ENCODE measurements around the gene FARSA. TPM values are rescaled to one million over a fixed set of nuclear protein-coding genes. Genes with fewer than 3 reads are reported as not detected.

FARSA gene
- total and polyA plus RNA-seq, 10 of the 15 experiments (the other 5 are each of a cell fraction or from before 2014, with no cell fraction given), result 20.3 to 212 (median 76.4) TPM

- TF ChIP-seq CUX1 (IDR thresholded peaks at IDR 0.05; ENCODE audit: insufficient replicate concordance, low read depth, low read length) (no peak), CBFB (IDR thresholded peaks at IDR 0.05; ENCODE audit: low read depth) (peak; percentile 65; the same call in 1 of the 2 replicates), EED (IDR thresholded peaks at IDR 0.05; ENCODE audit: low read depth) (no peak), PRDM15 (CRISPR knock-in tag; IDR thresholded peaks at IDR 0.05) (no peak), TCF7 (IDR thresholded peaks at IDR 0.05; ENCODE audit: borderline replicate concordance) (no peak), ZNF24 (IDR thresholded peaks at IDR 0.05) (no peak), MTA2 (IDR thresholded peaks at IDR 0.05; ENCODE audit: low read depth) (peak; percentile 60; the same call in 1 of the 2 replicates), SMC3 (IDR thresholded peaks at IDR 0.05; ENCODE audit: borderline replicate concordance, low read length) (no peak), CREB1 (IDR thresholded peaks at IDR 0.05; ENCODE audit: low read depth) (peak; percentile 78), BACH1 (IDR thresholded peaks at IDR 0.05; ENCODE audit: borderline replicate concordance) (peak; percentile 98), ZBTB33 (IDR thresholded peaks at IDR 0.05) (no peak), CTCF (IDR thresholded peaks at IDR 0.05 in 2 of 3, conservative IDR thresholded peaks at IDR 0.05 in 1 of 3; ENCODE audit: control insufficient read depth in 2 of 3, extremely low read depth in 1 of 3, insufficient read depth in 1 of 3, low read depth in 3 of 3, low read length in 3 of 3) (no peak), ATF7 (IDR thresholded peaks at IDR 0.05; ENCODE audit: low read depth) (peak; percentile 33; the same call in 1 of the 2 replicates), SMARCA5 (IDR thresholded peaks at IDR 0.05) (peak; percentile 54; the same call in 1 of the 2 replicates), BHLHE40 (IDR thresholded peaks at IDR 0.05; ENCODE audit: borderline replicate concordance in 1 of 2, low read depth in 2 of 2, low read length in 1 of 2) (peak; percentile 25 to 73; a peak in 3 of 4 replicates)
These were observed 4.6 kb upstream of the FARSA start, which contains the start of gene CALR (continued) for GRCh38 chr19:12937927-12938778.

Measured in GM12878 (cell line).